GM18870 (cell line): Measurements from ENCODE around the gene SLC5A1.
"Not testable (repeated sequence)": the region's sequence is repeated elsewhere in the genome, so short reads cannot be mapped to it uniquely, and the experiment has no call there.

Experiments used
- ATAC-seq: cut with Tn5 transposase; IDR thresholded peaks from one replicate; pipeline ENCODE4 v1.9.1; 2021; ENCODE audit warnings: moderate library complexity; ENCODE audit not compliant: unreplicated experiment

The SLC5A1 gene

DNA sequence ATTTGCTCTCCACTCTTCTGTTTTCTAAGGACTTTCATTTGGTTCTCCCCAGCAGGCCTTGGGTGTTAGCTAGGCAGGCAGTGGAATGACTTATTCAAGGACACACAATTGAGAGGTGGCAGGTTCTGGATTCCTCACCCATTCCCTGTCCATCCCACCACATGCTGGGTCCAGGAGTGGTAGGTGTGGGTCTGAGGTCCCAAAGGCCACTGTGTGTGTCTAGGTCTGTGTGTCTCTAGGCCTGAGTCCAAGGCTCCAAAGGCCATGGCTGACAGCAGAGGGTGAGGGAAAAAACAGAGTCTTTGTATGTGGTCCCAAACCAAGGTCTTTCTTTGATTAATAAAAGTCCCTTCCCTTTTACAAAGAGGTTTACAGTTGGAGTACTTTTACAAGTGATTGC, 40.8 kb downstream of the SLC5A1 start:
- ATAC-seq = no peak

DNA sequence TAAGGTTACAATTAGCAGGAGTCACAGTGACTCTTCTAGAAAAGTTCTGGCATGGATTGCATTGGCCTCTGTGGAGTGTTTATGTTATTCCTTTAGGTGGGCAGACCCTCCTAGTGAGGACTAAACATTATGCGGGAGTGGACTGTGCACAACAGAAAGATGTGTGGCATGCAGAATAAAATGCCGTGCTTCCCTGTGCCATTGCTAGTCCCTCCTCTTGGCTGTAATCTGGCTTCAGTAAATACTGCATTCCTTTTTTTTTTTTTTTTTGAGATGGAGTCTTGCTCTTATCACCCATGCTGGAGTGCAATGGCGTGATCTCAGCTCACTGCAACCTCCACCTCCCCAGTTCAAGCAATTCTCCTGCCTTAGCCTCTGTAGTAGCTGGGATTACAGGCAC, 45.0 kb downstream of the SLC5A1 start:
- no peak for ATAC-seq

DNA sequence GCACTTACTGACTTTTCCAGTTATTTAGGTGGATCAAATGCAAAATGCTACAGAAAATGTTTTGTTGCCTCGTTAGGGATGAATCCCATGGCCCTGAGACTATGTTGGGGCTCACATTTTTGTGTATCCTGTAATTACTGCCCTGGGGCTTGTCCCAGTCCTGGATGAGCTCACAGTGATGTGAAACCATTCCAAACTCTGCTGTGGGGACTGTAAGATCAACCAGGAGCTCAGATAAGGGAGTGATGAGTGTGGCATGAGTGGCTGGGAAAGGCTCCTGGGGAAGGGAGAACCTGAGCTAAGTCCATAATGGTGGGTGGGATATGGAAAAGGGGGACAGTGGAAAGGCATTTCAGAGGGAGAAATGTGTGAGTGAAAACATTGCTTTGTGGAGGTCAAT, 54.0 kb downstream of the SLC5A1 start:
- ATAC-seq = no peak

DNA sequence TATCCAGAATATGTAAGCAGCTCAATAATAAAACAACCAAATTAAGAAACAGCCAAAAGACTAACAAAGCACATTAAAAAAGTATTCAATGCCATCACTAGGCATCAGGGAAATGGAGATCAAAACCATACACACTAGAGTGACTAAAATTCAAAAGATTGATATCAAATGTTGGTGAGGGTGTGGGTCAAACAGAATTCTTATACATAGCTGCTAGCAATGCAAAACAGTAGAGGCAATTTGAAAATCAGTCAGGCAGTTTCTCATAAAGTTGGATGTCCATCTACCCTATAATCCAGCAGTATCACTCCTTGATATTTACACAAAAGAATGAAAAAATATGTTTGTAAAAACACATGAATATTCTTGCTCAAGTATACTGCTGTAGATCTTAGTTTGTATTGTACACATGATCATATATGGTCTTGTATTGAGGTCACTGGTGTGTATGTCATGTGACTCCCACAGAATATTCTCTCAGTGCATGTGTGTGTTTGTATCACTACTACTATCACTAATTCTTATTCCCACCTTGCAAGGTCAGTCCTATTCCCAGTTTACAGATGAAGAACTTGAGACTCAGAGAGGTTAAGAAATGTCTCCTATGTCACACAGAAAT, 54.9 kb downstream of the SLC5A1 start:
- ATAC-seq = no peak

DNA sequence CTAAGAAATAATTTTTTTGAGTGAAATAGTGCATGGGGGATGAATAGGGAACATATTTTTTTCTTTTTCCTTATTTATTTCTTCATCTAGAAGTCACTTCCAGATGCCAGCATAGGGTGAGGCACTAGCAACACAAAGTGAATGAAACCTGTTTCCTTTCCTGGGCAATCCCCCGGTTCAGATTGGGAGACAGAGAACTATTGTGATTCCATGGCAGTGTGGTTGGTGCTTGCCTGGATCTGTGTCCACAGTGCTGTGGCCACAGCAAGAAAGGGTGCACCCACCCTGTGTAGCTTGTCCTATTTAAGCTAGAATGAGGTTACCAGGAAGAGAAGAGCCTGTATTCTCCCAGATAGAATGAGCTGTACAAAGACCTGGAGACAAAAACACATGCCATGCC, 57.6 kb downstream of the SLC5A1 start:
- ATAC-seq = no peak

DNA sequence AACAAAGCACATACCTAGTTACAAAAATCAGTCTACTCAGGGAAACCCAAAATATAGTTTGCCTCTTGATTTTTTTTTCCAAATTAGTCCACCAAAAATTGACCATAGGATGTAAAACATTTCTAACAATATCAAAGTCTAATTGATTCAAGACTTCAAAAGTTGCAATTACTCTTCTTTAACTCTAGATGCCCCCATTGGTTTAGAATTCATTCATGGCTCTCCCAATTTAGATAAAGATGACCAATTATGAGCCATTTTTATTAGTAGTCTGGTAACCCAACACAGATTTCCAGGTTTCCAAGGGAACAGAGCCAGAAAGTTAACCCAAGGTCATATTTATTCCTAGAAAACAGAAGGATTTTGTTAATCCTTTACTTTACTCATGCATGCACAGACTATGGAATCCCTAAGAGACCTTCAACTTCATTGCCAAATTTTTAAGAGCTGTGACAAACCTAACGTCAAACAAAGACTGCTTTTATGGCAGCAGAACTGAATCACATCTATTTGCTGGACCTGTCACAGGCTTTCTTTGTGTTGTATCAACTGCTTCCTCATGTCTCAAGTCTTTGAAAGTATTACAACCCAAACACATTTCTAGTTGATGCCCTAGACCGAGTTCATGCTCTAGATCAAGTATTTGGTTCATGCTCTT, 60.7 kb downstream of the SLC5A1 start:
- no peak for ATAC-seq

DNA sequence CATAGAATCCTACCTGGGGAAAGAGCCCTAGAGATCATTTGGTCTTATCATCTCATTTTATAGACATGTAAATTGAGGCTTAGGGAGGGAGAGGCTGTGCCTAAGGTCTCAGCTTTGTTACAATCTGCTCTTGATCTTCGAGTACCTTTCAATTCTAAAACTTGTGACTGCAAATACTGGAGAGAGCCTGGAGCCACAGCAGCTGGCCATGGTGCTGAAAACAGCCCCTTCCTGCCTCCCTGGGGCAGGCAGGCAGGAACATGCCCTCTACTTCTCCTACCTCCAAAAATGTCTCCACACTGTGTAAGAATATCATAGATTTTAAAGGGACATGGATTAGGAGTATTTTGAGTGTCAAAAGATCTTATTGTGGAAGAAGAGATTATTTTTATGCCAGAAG, 63.9 kb downstream of the SLC5A1 start:
- ATAC-seq = no peak

DNA sequence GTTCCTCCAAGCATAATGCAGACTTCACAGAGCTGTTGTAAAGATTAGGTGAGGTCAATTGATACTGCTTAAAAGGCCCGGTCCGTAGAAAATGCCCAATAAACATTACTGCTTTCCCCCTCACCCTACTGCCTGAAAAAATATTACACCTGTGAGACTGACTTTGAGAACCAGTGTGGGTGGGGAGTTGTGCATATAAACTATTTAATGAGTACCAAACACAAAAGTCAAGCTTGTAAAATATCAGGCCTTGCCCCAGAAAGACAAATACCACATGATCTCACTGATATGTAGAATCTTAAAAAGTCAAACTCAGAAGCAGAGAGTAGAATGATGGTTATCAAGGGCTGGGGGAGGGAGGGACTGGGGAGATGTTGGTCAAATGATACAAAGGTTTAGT, 69.3 kb downstream of the SLC5A1 start:
- no peak for ATAC-seq

DNA sequence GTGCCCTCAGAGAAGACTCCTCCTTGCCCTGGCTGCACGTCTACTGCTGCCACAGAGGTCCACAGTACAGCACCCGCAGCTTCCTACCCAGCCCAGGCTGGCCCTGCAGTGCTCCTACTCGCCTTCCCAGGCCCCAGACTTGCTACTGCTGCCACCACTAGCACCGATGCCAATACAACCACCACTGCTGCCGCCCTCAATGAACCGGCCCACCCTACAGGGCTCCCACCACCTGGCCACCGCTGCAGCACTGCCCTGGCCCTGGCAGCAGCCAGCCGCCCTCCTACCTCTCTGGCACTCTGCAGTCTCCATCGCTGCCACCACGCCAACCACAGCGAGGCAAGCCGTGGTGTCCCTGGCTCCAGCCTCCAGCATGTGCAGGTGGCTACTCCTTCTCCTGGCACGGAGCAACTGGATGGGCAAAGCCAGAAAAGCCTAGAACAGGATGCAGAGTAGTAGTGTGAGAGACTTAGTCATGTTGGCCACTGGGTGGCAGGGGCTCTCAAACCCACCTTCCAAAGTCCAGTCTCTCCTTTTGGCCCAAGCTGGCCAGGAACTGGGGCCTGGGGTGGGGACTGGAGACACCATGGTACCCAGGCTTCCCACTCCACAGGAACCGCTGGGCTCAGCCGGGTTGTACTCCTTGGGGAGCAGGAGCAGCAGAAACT, 76.6 kb downstream of the SLC5A1 start:
- ATAC-seq = no peak

DNA sequence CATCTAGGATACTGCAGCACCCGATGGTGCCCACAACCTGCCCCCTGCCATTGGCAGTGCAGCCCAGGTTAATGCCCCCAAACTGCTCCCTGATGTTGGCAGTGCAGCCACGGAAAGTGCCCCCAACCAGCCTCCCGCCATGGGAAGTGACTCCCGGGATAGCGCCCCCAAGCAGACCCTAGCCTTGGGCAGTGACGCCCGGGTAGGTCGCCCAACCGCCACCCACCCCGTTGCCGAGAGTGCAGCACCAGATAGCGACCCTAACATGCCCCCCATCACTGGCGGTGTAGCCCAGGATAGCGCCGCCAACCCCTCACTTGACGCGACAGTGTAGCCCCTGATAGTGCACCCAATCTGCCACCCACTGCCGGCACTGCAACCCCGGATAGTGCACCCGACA, 77.5 kb downstream of the SLC5A1 start:
- ATAC-seq = no peak

DNA sequence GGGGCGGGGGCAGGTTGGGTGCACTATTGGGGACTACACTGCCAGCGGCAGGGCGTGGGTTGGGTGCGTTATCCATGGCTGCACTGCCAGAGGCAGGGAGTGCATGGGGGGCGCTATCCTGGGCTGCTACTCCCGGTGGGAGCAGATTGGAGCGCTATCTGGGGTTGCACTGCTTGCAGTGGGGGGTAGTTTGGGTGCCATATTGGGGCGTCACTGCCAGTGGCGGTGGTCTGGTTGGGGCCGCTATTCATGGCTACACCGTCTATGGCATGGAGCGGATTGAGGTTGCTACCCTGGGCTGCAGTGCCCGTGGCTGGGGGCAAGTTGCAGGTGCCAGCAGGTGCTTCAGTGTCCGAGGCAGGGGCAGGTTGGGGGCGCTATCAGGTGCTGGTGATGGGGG, 79.8 kb downstream of the SLC5A1 start:
- no peak for ATAC-seq

DNA sequence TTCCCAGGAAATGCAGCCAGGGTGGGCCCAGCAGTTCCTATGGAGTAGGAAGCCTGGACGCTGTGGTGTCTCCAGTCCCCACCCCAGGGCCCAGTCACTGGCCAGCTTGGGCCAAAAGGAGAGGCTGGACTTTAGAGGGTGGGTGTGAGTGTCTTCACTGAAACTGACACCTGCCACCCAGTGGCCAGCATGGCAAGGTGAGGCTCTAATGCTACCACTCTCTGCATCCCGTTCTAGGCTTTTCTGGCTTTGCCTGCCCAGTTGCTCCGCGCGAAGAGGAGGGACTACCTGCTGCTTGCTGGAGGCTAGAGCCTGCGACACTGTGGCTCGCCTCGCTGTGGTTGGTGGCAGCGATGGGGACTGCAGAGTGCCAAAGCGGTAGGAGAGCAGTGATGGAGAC, 80.6 kb downstream of the SLC5A1 start:
- no peak for ATAC-seq

DNA sequence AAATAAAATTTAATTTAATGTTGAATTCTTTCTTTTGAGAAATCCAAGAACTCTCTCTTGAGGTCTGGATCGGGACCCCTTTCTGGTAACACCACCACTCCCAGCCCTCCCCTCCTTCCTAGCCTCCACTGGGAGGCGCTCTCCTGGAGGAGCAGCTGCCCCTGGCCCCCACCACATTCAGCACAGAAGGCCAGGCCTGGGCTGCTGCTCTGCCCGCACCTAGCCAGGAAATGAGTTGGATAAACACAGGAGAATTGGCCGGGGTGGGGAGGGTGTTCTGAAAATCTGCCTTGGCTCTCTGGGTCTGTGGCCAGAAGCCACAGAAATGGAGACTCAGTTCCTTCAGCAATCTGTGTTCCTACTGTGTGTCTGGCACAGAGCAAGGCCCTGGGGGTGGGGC, 84.8 kb downstream of the SLC5A1 start:
- no peak for ATAC-seq

DNA sequence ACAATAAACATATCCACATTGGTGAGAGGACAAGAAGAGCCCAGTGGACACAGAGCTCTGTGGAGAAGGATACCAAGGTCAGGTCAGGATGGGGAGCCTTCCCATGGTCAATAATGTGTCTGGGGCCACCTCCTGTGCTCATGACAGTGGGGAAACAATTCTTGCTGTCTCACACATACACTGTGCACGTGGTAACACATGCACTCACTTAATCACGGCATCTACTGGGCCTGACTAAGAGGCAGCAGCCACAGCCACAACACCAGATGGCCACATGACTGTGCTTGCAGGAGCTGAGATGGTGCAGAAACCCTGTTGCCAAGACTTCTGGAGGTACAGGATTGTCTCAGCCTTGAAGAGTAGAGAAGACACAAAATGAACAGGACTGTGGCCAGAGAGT, 87.4 kb downstream of the SLC5A1 start:
- ATAC-seq = no peak

DNA sequence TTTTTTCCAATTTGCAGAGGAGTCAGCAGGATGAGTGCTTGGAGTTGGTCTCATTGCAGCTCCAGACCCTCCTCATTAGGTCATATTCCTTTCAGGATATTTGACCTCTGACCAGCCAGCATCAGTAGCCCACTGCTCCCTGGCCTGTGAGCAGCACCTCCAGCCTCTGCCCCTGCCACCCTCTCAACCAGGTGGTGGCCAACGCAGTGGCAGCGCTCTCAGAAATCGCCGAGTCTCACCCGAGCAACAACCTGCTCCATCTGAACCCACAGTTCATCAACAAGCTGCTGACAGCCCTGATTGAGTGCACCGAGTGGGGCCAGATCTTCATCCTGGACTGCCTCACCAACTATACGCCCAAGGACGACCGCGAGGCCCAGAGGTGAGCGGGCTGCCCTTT, 89.1 kb downstream of the SLC5A1 start:
- ATAC-seq = no peak

DNA sequence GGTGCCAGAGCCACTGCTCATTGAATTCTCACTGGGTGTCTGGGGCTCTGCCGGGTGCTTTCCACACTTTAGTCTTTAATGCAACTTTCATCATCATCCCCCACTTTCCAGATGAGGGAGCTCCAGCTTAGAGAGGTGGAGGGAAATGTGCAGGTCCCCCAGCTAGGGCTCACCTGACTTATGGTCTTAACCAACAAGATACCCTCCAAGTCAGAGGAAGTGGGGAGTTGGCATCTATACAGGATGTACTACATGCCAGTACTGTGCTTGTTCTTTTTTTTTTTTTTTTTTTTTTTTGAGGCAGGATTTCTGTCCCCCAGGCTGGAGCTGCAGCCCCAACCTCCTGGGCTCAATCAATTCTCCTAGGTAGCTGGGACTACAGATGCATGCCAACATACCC, 89.7 kb downstream of the SLC5A1 start:
- no peak for ATAC-seq

DNA sequence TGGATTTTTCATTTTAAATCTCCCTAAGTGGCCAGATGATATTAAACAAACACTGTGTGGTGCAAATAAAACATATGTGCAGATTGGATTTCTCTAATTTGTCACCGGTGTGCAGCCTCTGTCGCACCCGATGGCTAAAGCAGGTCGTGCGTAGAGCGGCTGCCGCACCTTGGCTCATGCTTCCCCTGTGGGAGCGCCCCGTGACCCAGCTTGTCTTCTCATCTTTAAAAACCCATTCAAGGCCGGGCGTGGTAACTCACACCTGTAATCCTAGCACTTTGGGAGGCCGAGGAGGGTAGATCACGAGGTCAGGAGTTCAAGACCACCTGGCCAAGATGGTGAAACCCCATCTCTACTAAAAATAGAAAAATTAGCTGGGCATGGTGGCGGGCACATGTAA, 91.7 kb downstream of the SLC5A1 start:
- not testable (repeated sequence) for ATAC-seq

DNA sequence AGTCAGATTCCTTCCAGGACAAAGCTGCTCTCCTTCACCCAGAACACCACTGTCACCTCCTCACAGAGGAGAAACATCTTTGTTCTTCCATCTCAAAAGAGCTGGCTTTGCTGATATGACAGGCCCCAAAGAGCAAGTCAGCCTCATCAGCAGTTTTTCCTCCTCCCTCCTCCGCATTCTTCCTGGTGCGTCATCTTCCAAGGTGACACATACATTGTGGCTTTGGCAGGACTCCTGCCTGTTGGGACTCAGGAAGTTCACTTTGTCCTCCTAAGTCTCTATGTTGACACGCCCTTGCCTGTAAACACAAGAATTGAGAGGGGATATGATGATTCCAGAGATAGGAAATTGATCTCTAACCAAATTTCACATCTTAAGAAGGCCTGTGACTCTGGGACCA, 92.9 kb downstream of the SLC5A1 start:
- ATAC-seq = not testable (repeated sequence)

DNA sequence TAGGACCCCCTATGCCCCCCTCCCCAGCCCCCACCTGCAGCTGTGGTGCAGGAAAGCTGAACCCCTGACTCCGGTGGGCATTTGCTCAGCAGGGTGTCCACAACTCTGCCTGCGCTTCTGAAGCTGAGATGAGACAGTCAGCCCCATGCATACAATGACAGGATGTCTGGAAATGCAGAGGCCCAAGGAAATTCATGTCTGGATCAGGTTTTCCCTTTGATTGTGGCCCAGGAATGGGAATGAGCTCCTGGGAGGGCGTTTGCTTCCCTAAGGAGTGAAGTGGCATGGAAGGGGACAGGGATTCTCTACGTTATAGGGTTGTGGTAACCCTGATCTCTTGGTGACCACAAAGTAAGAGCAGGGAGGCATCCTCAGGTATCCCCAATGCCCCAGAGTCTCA, 93.8 kb downstream of the SLC5A1 start:
- not testable (repeated sequence) for ATAC-seq

DNA sequence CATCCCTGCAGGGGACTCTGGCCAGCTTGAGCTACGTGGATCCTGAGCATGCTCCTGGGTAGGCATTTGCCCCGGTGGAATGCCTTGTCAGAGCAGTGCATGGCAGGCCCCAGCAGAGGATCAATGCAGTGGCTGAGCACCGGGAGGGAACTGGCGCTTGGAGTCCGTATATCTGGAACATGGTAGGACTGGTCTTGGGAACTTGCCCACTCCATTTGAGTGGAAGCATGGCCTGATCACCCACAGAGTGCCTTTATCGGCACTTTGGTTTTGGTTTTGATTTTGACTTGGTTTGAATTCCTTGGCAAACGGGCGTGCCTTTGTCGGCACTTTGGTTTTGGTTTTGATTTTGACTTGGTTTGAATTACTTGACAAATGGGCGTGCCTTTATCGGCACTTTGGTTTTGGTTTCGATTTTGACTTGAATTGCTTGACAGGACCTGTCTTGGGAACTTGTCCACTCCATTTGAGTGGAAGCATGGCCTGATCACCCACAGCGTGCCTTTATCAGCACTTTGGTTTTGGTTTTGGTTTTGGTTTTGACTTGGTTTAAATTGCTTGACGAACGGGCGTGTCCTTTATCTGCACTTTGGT, 94.8 kb downstream of the SLC5A1 start:
- not testable (repeated sequence) for ATAC-seq

DNA sequence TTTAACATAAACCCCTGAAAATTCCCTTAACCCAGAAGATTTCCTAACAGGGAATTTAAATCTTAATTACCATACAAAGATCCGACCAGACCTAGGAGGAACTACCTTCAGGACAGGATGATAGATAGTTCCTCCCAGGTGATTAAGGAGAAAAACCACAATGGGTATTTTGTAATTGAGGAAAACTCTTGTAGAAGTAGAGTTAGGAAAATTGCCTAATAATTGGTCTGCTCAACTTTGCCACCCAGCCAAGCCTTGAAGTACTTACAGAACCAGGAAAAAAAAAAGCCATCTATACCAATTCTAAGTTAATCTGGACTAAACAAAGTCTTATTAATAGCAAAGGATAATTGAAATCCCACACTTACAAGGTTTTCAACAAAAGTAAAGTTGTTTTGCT, 95.5 kb downstream of the SLC5A1 start:
- not testable (repeated sequence) for ATAC-seq

DNA sequence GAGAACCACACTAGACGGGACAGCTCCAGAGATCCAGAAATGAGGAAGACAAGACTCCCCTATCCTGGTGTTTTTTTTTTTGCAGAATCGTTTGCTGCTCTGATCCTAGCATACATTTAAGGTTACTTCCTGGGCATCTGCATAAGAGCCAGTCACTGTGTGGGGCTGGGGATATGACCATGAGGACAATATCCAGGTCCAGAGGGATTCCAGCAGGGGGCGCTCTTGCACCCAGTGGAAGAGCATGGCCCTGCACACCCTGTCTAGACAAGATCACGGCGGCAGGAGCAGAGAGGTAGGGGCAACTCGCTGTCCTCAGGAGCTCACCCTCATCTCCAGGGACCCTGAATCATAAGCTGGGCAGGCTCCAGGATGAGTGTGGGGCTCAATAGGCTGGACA, 97.6 kb downstream of the SLC5A1 start:
- ATAC-seq = not testable (repeated sequence)
